HepG2 (cell line): ENCODE measurements around the gene BEST2. TPM values are rescaled to one million over a fixed set of nuclear protein-coding genes. Genes with fewer than 3 reads are reported as not detected.

Experiments
- AHDC1 ChIP-seq: sonication (generic); formaldehyde crosslinking; IDR thresholded peaks from 2 replicates; pipeline ENCODE4 v1.5.1; 2020; ENCODE audit warnings: mild to moderate bottlenecking, missing genetic modification reagents, borderline replicate concordance
- ATF7-NPFF ChIP-seq: sonication (generic); formaldehyde crosslinking; IDR thresholded peaks from 2 replicates; pipeline ENCODE4 v1.8.1; 2023; ENCODE audit warnings: mild to moderate bottlenecking, low read depth, missing genetic modification reagents, moderate library complexity
- CHD2 ChIP-seq: IDR thresholded peaks from 2 replicates; pipeline ENCODE4 v1.6.1; 2011; ENCODE audit warnings: low read depth, low read length, improper control_type of control experiment
- CHD4 ChIP-seq: fragments of 200-600 bp; sonication (generic); IDR thresholded peaks from 2 replicates; pipeline ENCODE4 v1.7.0; 2017; ENCODE audit warnings: mild to moderate bottlenecking, low read length, borderline replicate concordance
- EHMT2 ChIP-seq: fragments of 200-600 bp; sonication (generic); IDR thresholded peaks from 2 replicates; pipeline ENCODE4 v1.7.0; 2017; ENCODE audit warnings: antibody characterized with exemption, low read depth, low read length, borderline replicate concordance
- FOXJ3 ChIP-seq: sonication (generic); formaldehyde crosslinking; IDR thresholded peaks from 2 replicates; pipeline ENCODE4 v1.4.0; 2020; ENCODE audit warnings: missing genetic modification reagents, mild to moderate bottlenecking, borderline replicate concordance
- GABPA ChIP-seq, 2 experiments: IDR thresholded peaks; 2 replicates each; pipeline ENCODE4 v1.6.1; 2011 to 2016; ENCODE audit warnings: low read depth in 2 of 2, low read length in 1 of 2, missing biosample characterization in 1 of 2, missing genetic modification characterization in 1 of 2
- HIVEP1 ChIP-seq: sonication (generic); formaldehyde crosslinking; IDR thresholded peaks from 2 replicates; pipeline ENCODE4 v1.4.0; 2020; ENCODE audit warnings: mild to moderate bottlenecking, missing genetic modification reagents
- MAFF ChIP-seq: IDR thresholded peaks from 2 replicates; pipeline ENCODE4 v1.6.1; 2011; ENCODE audit warnings: low read depth, low read length, improper control_type of control experiment
- MIER3 ChIP-seq: IDR thresholded peaks from 2 replicates; pipeline ENCODE4 v1.6.1; 2016; ENCODE audit warnings: missing compliant biosample characterization, borderline replicate concordance
- PCBP2 ChIP-seq: fragments of 200-400 bp; formaldehyde crosslinking; optimal IDR thresholded peaks from 2 replicates; pipeline ENCODE3; 2018; ENCODE audit warnings: low read length, low read depth; ENCODE audit not compliant: poor library complexity, severe bottlenecking
- PTBP1 ChIP-seq: fragments of 200-400 bp; formaldehyde crosslinking; IDR thresholded peaks from 2 replicates; pipeline ENCODE4 v1.6.1; 2018; ENCODE audit warnings: low read length, low read depth; ENCODE audit not compliant: poor library complexity, severe bottlenecking
- RARA ChIP-seq: IDR thresholded peaks from 2 replicates; pipeline ENCODE4 v1.6.1; 2016; ENCODE audit warnings: missing genetic modification reagents, missing compliant biosample characterization
- REPIN1 ChIP-seq: sonication (generic); formaldehyde crosslinking; IDR thresholded peaks from 2 replicates; pipeline ENCODE4 v1.8.0; 2022; ENCODE audit warnings: missing genetic modification reagents, low read depth, mild to moderate bottlenecking, borderline replicate concordance
- RFX1 ChIP-seq: fragments of 450-650 bp; IDR thresholded peaks from 2 replicates; pipeline ENCODE4 v1.6.1; 2017
- SIX1 ChIP-seq: sonication (generic); formaldehyde crosslinking; IDR thresholded peaks from 2 replicates; pipeline ENCODE4 v1.4.0; 2020; ENCODE audit warnings: missing genetic modification reagents, borderline replicate concordance
- SMC3 ChIP-seq: IDR thresholded peaks from 2 replicates; pipeline ENCODE4 v1.6.1; 2011; ENCODE audit warnings: low read length, improper control_type of control experiment
- SP140L ChIP-seq: sonication (generic); formaldehyde crosslinking; IDR thresholded peaks from 2 replicates; pipeline ENCODE4 v1.4.0; 2020; ENCODE audit warnings: missing genetic modification reagents, borderline replicate concordance
- TOE1 ChIP-seq: sonication (generic); formaldehyde crosslinking; IDR thresholded peaks from 2 replicates; pipeline ENCODE4 v1.4.0; 2020; ENCODE audit warnings: mild to moderate bottlenecking, missing genetic modification reagents
- ZBTB10 ChIP-seq: sonication (generic); formaldehyde crosslinking; IDR thresholded peaks from 2 replicates; pipeline ENCODE4 v1.4.0; 2020; ENCODE audit warnings: missing genetic modification reagents, borderline replicate concordance
- ZNF124 ChIP-seq: sonication (generic); formaldehyde crosslinking; IDR thresholded peaks from 2 replicates; pipeline ENCODE4 v1.4.0; 2020; ENCODE audit warnings: missing genetic modification reagents
- ZNF737 ChIP-seq: sonication (generic); formaldehyde crosslinking; IDR thresholded peaks from 2 replicates; pipeline ENCODE4 v1.5.0; 2020; ENCODE audit warnings: missing genetic modification reagents, mild to moderate bottlenecking, borderline replicate concordance
- ZNF768 ChIP-seq: sonication (generic); formaldehyde crosslinking; IDR thresholded peaks from 2 replicates; pipeline ENCODE4 v1.4.0; 2020; ENCODE audit warnings: missing genetic modification reagents
- polyA plus RNA-seq, 8 experiments: library from polyadenylated mRNA; depleted of rRNA in 3 of 8; stranded (reverse) in 7 of 8; unstranded in 1 of 8; fragments of >200 nt; fragmentation: Illumina TruSeq in 4 of 8; extraction: Trizol in 4 of 8; gene quantifications; 2 replicates each; pipeline versions ENCODE4 v1.2.1 to v1.2.3, GENCODE V29; 2011 to 2016; ENCODE audit warnings: low read depth in 4 of 8, missing spikeins in 1 of 8, mixed read lengths in 1 of 8; ENCODE audit not compliant: insufficient read depth in 1 of 8
- total RNA-seq, 5 experiments: library from RNA; depleted of rRNA; stranded (reverse); fragments of >200 nt; fragmentation: Illumina TruSeq; extraction: Trizol; gene quantifications; 2 replicates each; pipeline ENCODE4 v1.2.3, GENCODE V29; 2016; ENCODE audit warnings: low read depth in 1 of 5

BEST2 gene
- total and polyA plus RNA-seq, 2 of the 13 experiments (the other 11 are each of a cell fraction or from before 2014, with no cell fraction given), result not detected

- no peak for TF ChIP-seq ATF7-NPFF (CRISPR knock-in tag)
- no peak for TF ChIP-seq AHDC1
- no peak for TF ChIP-seq CHD4
- no peak for TF ChIP-seq HIVEP1 (CRISPR knock-in tag)
- no peak for TF ChIP-seq EHMT2
- no peak for TF ChIP-seq GABPA (IDR thresholded peaks at IDR 0.05; ENCODE audit: low read depth, low read length)
- no peak for TF ChIP-seq GABPA (CRISPR knock-in tag; IDR thresholded peaks at IDR 0.05; ENCODE audit: low read depth)
- 0 out of 2 replicates have a peak, but pooled peaks have one; percentile 53 for TF ChIP-seq ZNF768 (CRISPR knock-in tag)
- TF ChIP-seq SMC3, result no peak; the same call in 1 of the 2 replicates
- TF ChIP-seq RARA (CRISPR knock-in tag), result no peak
- no peak for TF ChIP-seq ZNF124 (CRISPR knock-in tag)
- TF ChIP-seq PCBP2, result no peak
- TF ChIP-seq PTBP1, result no peak
- TF ChIP-seq MAFF, result no peak
- TF ChIP-seq MIER3 (CRISPR knock-in tag), result no peak
- no peak for TF ChIP-seq RFX1
- TF ChIP-seq REPIN1 (CRISPR knock-in tag), result no peak
- no peak for TF ChIP-seq FOXJ3
- TF ChIP-seq SIX1 (CRISPR knock-in tag), result no peak
- no peak for TF ChIP-seq TOE1 (CRISPR knock-in tag)
- no peak for TF ChIP-seq CHD2
- no peak for TF ChIP-seq ZBTB10 (CRISPR knock-in tag)
- TF ChIP-seq ZNF737, result no peak
- no peak for TF ChIP-seq SP140L (CRISPR knock-in tag)
Measured at GRCh38 chr19:12757544-12758274, 6.1 kb downstream of the BEST2 start (continued).
